Measurements from ENCODE around the gene NTSR2.

Gene NTSR2

GRCh38 chr2:11628675-11629074, 41.3 kb downstream of the NTSR2 start:
- DNase-seq (ENCODE audit: low read depth in 2 of 2) = no peak

GRCh38 chr2:11625671-11626070, 44.3 kb downstream of the NTSR2 start:
- no peak for DNase-seq (ENCODE audit: low read depth in 2 of 2)

- DNase-seq (ENCODE audit: low read depth in 2 of 2) = no peak
Observed at GRCh38 chr2:11624893-11625292, 45.1 kb downstream of the NTSR2 start.

DNA sequence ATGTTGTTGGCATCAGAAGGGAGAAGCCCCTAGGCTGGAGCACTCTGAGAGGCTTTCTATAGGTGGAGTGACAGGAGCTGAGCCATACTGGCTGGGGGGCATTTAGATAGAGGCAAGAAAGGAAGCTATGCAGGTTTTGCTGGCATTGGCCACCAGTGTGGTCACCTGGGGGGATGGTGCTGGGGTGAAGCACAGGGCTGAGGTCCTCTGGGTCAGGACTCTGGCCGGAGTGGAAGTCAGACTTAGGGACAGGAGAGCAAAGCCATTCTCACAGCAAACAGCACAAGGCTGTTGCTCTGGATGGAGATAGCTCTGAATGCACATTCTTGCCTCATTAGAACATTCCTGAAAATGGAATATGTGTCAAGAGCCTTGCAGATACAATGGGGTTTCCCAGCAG, 47.4 kb downstream of the NTSR2 start:
- no peak for DNase-seq (ENCODE audit: low read depth in 2 of 2)

DNA sequence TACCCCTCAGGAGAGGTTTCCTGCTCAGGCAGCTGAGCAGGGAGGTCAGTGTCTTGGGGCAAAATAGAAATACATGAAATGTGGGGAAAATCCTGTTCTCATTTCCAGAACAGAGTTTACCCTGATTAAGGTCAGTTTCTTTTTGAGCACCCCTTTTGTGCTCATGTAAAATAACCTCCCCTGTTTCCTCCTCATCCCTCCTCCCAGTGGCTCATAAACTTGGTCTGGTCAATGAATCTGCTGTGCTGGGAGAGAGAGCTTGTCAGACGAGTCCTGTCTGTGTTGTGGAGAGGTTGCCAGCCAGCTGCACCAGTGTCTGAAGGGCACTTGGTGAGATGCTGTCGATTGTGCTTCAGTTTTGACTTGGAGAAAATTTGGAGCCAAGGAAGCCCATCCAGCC, 48.6 kb downstream of the NTSR2 start:
- DNase-seq (ENCODE audit: low read depth in 2 of 2) = no peak

GRCh38 chr2:11618708-11619062, 51.3 kb downstream of the NTSR2 start:
- DNase-seq (ENCODE audit: low read depth in 2 of 2) = no peak

- no peak for DNase-seq (ENCODE audit: low read depth in 2 of 2)
Observed at GRCh38 chr2:11617984-11618707, 51.8 kb downstream of the NTSR2 start.

GRCh38 chr2:11617527-11617926, 52.5 kb downstream of the NTSR2 start:
- no peak for DNase-seq (ENCODE audit: low read depth in 2 of 2)

DNA sequence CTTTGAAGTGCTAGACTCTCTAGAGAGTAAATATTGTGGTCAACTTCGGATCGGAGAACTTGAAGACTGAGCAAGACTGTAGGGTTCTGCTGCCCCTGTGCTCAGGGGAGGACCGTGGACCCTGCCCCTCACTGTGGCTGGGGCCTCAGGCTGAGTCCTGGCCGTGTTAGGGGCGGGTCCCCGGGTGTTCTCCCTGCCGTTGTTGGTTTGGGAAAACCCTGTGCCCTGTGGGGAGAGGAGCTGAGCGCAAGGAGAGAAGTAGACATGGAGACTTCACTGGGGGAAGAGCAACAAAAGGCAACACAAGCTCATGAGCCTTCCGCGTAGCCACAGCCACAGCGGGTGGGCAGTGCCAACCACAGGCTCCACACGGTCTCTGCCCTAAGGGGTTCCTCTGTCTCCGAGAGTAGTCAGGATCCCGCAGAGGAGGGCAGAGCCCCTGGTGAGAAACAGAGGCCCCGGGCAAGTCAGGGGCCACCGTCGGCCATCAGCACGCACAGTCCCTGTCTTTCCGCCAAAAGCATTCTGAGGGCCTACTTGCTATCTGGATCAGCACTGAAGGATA, 53.1 kb downstream of the NTSR2 start:
- DNase-seq (ENCODE audit: low read depth in 2 of 2) = no peak

DNA sequence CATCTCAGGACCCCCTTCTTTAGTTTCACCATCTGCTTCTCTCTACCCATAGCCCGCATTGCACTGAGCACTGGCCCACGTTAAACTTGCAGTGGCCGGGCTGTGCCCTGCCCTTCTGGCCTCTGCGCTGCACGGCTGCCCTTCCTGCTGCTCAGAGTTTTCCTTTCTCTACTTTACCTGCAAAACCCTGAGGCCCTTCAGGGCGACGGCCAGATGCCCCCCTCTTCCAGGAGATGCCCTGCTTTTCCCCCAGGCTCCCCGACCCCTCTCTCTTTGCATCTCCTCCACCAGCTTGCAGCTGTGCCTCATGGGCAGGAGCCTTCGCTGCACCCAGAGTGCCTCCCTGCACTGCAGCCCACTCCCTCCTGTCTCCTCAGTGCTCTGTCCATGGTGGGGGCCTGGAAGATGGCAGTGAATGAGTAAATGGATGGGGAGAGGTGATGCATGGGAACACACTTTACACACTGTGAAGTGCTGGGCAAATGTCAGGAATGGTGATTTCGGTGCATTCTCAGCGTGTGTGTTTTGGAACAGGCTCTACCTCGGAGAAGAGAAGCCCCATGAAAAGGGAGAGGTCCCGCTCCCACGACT, 53.8 kb downstream of the NTSR2 start:
- DNase-seq (ENCODE audit: low read depth in 2 of 2) = no peak

- no peak for DNase-seq (ENCODE audit: low read depth in 2 of 2)
Observed at GRCh38 chr2:11615209-11615608, 54.8 kb downstream of the NTSR2 start.

GRCh38 chr2:11613297-11613696, 56.7 kb downstream of the NTSR2 start:
- DNase-seq (ENCODE audit: low read depth in 2 of 2) = no peak

DNA sequence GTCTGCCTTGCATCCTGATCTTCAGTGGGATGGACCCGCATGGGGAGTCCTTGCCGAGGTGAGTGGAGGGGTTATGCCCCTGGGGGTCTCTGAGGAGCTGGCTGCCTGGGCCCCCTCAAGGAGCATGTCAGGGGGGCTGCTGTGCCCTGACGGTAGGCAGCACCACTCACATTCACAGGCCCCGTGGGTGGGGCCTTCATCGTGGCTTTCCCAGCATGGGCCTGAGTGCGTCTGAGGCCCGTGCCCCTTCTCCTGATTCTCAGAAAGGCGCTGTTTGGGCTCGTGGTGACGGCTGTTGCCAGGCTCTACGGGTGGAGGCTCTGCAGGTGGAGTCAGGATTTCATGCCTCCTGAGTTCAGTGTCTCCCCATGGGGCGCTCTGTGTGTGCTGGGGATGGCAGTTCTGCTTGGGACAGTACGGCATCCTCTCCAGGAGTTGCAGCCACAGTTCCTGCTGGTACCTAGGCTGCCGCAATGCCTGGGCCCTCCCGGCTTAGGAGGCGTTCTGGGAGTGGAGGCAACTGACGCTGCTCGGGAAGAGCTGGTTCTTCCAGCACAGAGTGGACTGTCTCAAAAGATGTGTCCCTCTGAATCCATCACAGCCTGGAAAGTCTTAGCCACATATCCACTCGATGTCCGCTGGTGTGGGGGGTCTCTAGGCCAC, 57.3 kb downstream of the NTSR2 start:
- DNase-seq (ENCODE audit: low read depth in 2 of 2) = no peak

DNA sequence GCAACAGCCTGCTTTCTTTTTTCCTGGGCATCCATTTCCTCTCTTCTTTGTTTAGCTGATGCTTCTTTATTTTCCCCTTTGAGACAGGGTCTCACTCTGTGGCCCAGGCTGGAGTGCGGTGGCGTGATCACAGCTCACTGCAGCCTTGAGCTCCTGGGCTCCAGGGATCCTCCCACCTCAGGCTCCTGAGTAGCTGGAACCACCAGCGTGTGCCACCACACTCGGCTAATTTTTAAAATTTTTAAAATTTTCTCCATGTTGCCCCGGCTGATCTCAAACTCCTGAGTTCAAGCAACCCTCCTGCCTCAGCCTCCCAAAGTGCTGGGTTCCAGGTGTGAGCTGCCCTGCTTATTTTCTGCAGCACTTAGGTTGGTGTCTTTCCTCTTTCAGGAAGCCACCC, 58.7 kb downstream of the NTSR2 start:
- DNase-seq (ENCODE audit: low read depth in 2 of 2) = no peak

DNA sequence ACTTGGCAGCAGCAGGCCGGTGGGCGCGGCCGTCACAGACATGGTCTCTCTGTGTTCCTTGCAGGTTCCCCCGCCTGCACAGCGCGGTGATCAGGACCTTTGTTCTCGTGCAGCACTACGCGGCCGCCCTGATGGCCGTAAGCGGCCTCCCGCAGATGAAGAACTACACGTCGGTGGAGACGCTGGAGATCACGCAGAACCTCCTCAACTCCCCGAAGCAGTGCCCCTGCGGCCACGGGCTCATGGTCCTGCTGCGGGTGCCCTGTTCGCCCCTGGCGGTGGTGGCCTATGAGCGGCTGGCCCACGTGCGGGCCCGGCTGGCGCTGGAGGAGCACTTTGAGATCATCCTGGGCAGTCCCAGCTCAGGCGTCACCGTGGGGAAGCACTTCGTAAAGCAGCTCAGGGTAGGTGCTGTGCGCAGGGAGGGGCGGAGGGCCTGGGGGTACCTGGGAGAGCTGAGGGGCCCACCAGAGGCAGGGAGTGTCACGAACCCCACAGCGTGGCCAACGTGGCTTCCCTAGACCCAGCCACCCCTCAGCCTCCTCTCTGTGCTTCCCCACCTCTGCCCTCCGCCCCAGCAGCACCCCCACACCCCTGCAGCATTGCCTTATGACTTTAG, 59.3 kb downstream of the NTSR2 start:
- no peak for DNase-seq (ENCODE audit: low read depth in 2 of 2)

Data from stimulated activated CD8-positive, alpha-beta memory T cell treated with anti-CD3 and anti-CD28 coated beads, Interleukin-2, amount 100 ng/mL, for 48 hours (primary cell).